ENCODE measurements around the gene KLHL36.

GRCh38 chr16:84656649-84657048, 8.3 kb downstream of the KLHL36 start:
- TF ChIP-seq, protein P1, sequence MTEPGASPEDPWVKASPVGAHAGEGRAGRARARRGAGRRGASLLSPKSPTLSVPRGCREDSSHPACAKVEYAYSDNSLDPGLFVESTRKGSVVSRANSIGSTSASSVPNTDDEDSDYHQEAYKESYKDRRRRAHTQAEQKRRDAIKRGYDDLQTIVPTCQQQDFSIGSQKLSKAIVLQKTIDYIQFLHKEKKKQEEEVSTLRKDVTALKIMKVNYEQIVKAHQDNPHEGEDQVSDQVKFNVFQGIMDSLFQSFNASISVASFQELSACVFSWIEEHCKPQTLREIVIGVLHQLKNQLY (CRISPR knock-in tag; IDR thresholded peaks at IDR 0.05) = no peak
- TF ChIP-seq, protein P2, sequence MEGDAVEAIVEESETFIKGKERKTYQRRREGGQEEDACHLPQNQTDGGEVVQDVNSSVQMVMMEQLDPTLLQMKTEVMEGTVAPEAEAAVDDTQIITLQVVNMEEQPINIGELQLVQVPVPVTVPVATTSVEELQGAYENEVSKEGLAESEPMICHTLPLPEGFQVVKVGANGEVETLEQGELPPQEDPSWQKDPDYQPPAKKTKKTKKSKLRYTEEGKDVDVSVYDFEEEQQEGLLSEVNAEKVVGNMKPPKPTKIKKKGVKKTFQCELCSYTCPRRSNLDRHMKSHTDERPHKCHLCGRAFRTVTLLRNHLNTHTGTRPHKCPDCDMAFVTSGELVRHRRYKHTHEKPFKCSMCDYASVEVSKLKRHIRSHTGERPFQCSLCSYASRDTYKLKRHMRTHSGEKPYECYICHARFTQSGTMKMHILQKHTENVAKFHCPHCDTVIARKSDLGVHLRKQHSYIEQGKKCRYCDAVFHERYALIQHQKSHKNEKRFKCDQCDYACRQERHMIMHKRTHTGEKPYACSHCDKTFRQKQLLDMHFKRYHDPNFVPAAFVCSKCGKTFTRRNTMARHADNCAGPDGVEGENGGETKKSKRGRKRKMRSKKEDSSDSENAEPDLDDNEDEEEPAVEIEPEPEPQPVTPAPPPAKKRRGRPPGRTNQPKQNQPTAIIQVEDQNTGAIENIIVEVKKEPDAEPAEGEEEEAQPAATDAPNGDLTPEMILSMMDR (IDR thresholded peaks at IDR 0.05) = no peak
- TF ChIP-seq CREM (CRISPR knock-in tag; IDR thresholded peaks at IDR 0.05) = no peak
- no peak for TF ChIP-seq ZNF121 (CRISPR knock-in tag; IDR thresholded peaks at IDR 0.05)
- TF ChIP-seq, protein P3, sequence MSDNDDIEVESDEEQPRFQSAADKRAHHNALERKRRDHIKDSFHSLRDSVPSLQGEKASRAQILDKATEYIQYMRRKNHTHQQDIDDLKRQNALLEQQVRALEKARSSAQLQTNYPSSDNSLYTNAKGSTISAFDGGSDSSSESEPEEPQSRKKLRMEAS (CRISPR knock-in tag; IDR thresholded peaks at IDR 0.05) = no peak
- no peak for TF ChIP-seq ATF3 (CRISPR knock-in tag; conservative IDR thresholded peaks at IDR 0.05)
- TF ChIP-seq NFYB (CRISPR knock-in tag; conservative IDR thresholded peaks at IDR 0.05; ENCODE audit: low read depth) = no peak
- TF ChIP-seq, protein P4, sequence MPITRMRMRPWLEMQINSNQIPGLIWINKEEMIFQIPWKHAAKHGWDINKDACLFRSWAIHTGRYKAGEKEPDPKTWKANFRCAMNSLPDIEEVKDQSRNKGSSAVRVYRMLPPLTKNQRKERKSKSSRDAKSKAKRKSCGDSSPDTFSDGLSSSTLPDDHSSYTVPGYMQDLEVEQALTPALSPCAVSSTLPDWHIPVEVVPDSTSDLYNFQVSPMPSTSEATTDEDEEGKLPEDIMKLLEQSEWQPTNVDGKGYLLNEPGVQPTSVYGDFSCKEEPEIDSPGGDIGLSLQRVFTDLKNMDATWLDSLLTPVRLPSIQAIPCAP (CRISPR knock-in tag; IDR thresholded peaks at IDR 0.05) = no peak
- no peak for TF ChIP-seq CREB1 (CRISPR knock-in tag; IDR thresholded peaks at IDR 0.05)
- no peak for TF ChIP-seq IRF2 (CRISPR knock-in tag; IDR thresholded peaks at IDR 0.05; ENCODE audit: borderline replicate concordance, low read depth)
- no peak for TF ChIP-seq KAT7 (CRISPR knock-in tag; IDR thresholded peaks at IDR 0.05; ENCODE audit: borderline replicate concordance)
- no peak for TF ChIP-seq PREB (CRISPR knock-in tag; IDR thresholded peaks at IDR 0.05; ENCODE audit: borderline replicate concordance)
